Liver (tissue), 9 donors: ENCODE measurements around the gene ATP12A. TPM values are rescaled to one million over a fixed set of nuclear protein-coding genes. Genes with fewer than 3 reads are reported as not detected.

Experiments
- DNase-seq: peaks from one replicate; pipeline ENCODE4 v3.0.0-alpha.2; 2017; ENCODE audit warnings: low spot score
- H3K27ac ChIP-seq, 2 donors: one replicate each; pipeline ENCODE4 v1.7.0; 2013; ENCODE audit warnings: inconsistent platforms in 2 of 2, low read length in 2 of 2, control low read depth in 1 of 2, low read depth in 1 of 2, mild to moderate bottlenecking in 1 of 2
- H3K27me3 ChIP-seq, 4 donors: one replicate each; pipeline versions ENCODE4 v1.6.1 to v1.7.0; 2013; ENCODE audit warnings: low read length in 3 of 4, inconsistent platforms in 1 of 4, mild to moderate bottlenecking in 1 of 4, moderate library complexity in 1 of 4; ENCODE audit not compliant: control insufficient read depth in 4 of 4, insufficient read depth in 4 of 4
- H3K36me3 ChIP-seq, 4 donors: one replicate each; pipeline versions ENCODE4 v1.6.1 to v1.7.0; 2013; ENCODE audit warnings: low read length in 3 of 4, mild to moderate bottlenecking in 3 of 4, low read depth in 1 of 4, moderate library complexity in 1 of 4; ENCODE audit not compliant: control insufficient read depth in 4 of 4, insufficient read depth in 3 of 4
- H3K4me1 ChIP-seq, 4 donors: one replicate each; pipeline versions ENCODE4 v1.6.1 to v1.7.0; 2013; ENCODE audit warnings: low read length in 3 of 4, mild to moderate bottlenecking in 3 of 4, moderate library complexity in 1 of 4; ENCODE audit not compliant: control insufficient read depth in 4 of 4, insufficient read depth in 4 of 4
- H3K4me3 ChIP-seq, 3 donors: one replicate each; pipeline versions ENCODE4 v1.6.1 to v1.7.0; 2013; ENCODE audit warnings: low read length in 3 of 3, control low read depth in 1 of 3, low read depth in 1 of 3, mild to moderate bottlenecking in 1 of 3
- H3K9ac ChIP-seq, 2 donors: one replicate each; pipeline ENCODE4 v1.7.0; 2013; ENCODE audit warnings: low read length in 2 of 2, mild to moderate bottlenecking in 2 of 2, moderate library complexity in 2 of 2, control low read depth in 1 of 2, low read depth in 1 of 2
- H3K9me3 ChIP-seq, 4 donors: one replicate each; pipeline versions ENCODE4 v1.6.1 to v1.7.0; 2013; ENCODE audit warnings: low read length in 3 of 4; ENCODE audit not compliant: control insufficient read depth in 4 of 4
- ATF3 ChIP-seq: IDR thresholded peaks from 2 replicates; pipeline ENCODE4 v1.6.1; 2016; ENCODE audit warnings: antibody characterized with exemption
- EGR1 ChIP-seq, 2 donors: IDR thresholded peaks; 2 replicates each; pipeline ENCODE4 v1.6.1; 2016 to 2018; ENCODE audit warnings: antibody characterized with exemption in 2 of 2, low read depth in 2 of 2
- FOXA1 ChIP-seq: IDR thresholded peaks from 2 replicates; pipeline ENCODE4 v1.6.1; 2016; ENCODE audit warnings: antibody characterized with exemption
- FOXA2 ChIP-seq: IDR thresholded peaks from 2 replicates; pipeline ENCODE4 v1.6.1; 2016; ENCODE audit warnings: antibody characterized with exemption
- GABPA ChIP-seq, 2 donors: IDR thresholded peaks in 1 of 2; conservative IDR thresholded peaks in 1 of 2; 2 replicates each; pipeline ENCODE4 v1.6.1; 2016; ENCODE audit warnings: antibody characterized with exemption in 2 of 2, mild to moderate bottlenecking in 1 of 2, moderate library complexity in 1 of 2
- HNF4A ChIP-seq, 2 donors: conservative IDR thresholded peaks; 2 replicates each; pipeline ENCODE4 v1.6.1; 2016; ENCODE audit warnings: antibody characterized with exemption in 2 of 2, mild to moderate bottlenecking in 2 of 2
- HNF4G ChIP-seq: IDR thresholded peaks from 2 replicates; pipeline ENCODE4 v1.6.1; 2016; ENCODE audit warnings: antibody characterized with exemption
- JUND ChIP-seq, 2 donors: IDR thresholded peaks; 2 replicates each; pipeline ENCODE4 v1.6.1; 2016; ENCODE audit warnings: antibody characterized with exemption in 2 of 2
- NR2F2 ChIP-seq: IDR thresholded peaks from 2 replicates; pipeline ENCODE4 v1.6.1; 2016; ENCODE audit warnings: antibody characterized with exemption
- RAD21 ChIP-seq, 2 donors: IDR thresholded peaks; 2 replicates each; pipeline ENCODE4 v1.6.1; 2016; ENCODE audit warnings: antibody characterized with exemption in 2 of 2, mild to moderate bottlenecking in 2 of 2
- REST ChIP-seq: IDR thresholded peaks from 2 replicates; pipeline ENCODE4 v1.6.1; 2016; ENCODE audit warnings: antibody characterized with exemption, mild to moderate bottlenecking
- RXRA ChIP-seq, 2 donors: IDR thresholded peaks; 2 replicates each; pipeline ENCODE4 v1.6.1; 2017 to 2018; ENCODE audit warnings: antibody characterized with exemption in 2 of 2, mild to moderate bottlenecking in 1 of 2
- TAF1 ChIP-seq: conservative IDR thresholded peaks from 2 replicates; pipeline ENCODE4 v1.6.1; 2016; ENCODE audit warnings: antibody characterized with exemption, mild to moderate bottlenecking
- YY1 ChIP-seq: IDR thresholded peaks from 2 replicates; pipeline ENCODE4 v1.6.1; 2016; ENCODE audit warnings: antibody characterized with exemption, mild to moderate bottlenecking
- WGBS: extraction: QIAGEN DNeasy Blood & Tissue Kit; methylation state at CpG from one replicate; pipeline ENCODE4 v1.1.7; 2013; 5-methylcytosine and 5-hydroxymethylcytosine counted together
- polyA plus RNA-seq, 2 donors: library from polyadenylated mRNA; stranded (reverse) in 1 of 2; unstranded in 1 of 2; fragments of 200-250 nt in 1 of 2; fragments of >200 nt in 1 of 2; fragmentation: Nextera tagmentation in 1 of 2; extraction: Ambion mirVana in 1 of 2; gene quantifications; one replicate each; pipeline versions ENCODE4 v1.2.1 to v1.2.3, GENCODE V29; 2013 to 2015
- total RNA-seq, 2 donors: library from RNA; depleted of rRNA; stranded (reverse); fragments of >200 nt; gene quantifications; one replicate each; pipeline ENCODE4 v1.2.3, GENCODE V29; 2014
- TF ChIP-seq, protein P1 (sequence below): IDR thresholded peaks from 2 replicates; pipeline ENCODE4 v1.6.1; 2016; ENCODE audit warnings: antibody characterized with exemption
- donor health status: healthy.
- donor health status: healthy.
- donor health status: healthy.
- donor health status: healthy.
- donor health status: healthy.

ATP12A gene
- total and polyA plus RNA-seq, 4 donors = under 0.01 TPM; not detected in 3

DNA sequence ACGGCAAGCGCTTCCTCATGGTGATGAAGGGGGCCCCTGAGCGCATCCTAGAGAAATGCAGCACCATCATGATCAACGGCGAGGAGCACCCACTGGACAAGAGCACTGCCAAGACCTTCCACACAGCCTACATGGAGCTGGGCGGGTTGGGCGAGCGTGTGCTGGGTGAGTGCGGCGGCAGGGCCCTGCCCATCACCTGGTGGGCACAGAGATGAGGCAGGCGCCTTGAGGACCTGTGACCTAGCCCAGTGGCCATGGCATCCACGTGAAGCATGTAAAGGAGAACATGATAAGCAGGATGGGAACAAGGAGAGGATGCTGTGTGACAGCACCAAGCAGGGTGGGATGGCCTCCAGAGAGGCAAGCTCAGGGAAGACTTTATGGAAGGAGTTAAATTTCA is 18.5 kb downstream of the ATP12A start:
- TF ChIP-seq YY1 = no peak
- no peak for TF ChIP-seq FOXA2
- no peak for TF ChIP-seq TAF1
- TF ChIP-seq ATF3 = no peak
- no peak for TF ChIP-seq HNF4A (conservative IDR thresholded peaks at IDR 0.05)
- no peak for TF ChIP-seq RXRA (IDR thresholded peaks at IDR 0.05)
- TF ChIP-seq NR2F2 = no peak
- Histone ChIP-seq H3K36me3 (no peaks in the 10 kb centered on the region), H3K9ac (no peak overlapping the region), H3K4me1 (no peaks in the 10 kb centered on the region), H3K9me3 (no peaks in the 10 kb centered on the region), H3K27me3 (peaks cover 0 to 13% (median 0%) of the 10 kb centered on the region in 4 donors), H3K4me3 (no peak overlapping the region), H3K27ac (no peak overlapping the region)
- no peak for DNase-seq
- WGBS = 88% methylated on average over 12 of the region's 12 CpGs

GRCh38 chr13:24699541-24699940 is 19.3 kb downstream of the ATP12A start:
- peaks cover 0 to 13% (median 0%) of the 10 kb centered on the region in 4 donors for H3K27me3 ChIP-seq
- TF ChIP-seq FOXA2 (no peak), TAF1 (no peak), NR2F2 (no peak), JUND (IDR thresholded peaks at IDR 0.05) (no peak), YY1 (no peak), GABPA (IDR thresholded peaks at IDR 0.05 in 1 of 2, conservative IDR thresholded peaks at IDR 0.05 in 1 of 2) (no peak), REST (no peak)
- TF ChIP-seq, protein P1, sequence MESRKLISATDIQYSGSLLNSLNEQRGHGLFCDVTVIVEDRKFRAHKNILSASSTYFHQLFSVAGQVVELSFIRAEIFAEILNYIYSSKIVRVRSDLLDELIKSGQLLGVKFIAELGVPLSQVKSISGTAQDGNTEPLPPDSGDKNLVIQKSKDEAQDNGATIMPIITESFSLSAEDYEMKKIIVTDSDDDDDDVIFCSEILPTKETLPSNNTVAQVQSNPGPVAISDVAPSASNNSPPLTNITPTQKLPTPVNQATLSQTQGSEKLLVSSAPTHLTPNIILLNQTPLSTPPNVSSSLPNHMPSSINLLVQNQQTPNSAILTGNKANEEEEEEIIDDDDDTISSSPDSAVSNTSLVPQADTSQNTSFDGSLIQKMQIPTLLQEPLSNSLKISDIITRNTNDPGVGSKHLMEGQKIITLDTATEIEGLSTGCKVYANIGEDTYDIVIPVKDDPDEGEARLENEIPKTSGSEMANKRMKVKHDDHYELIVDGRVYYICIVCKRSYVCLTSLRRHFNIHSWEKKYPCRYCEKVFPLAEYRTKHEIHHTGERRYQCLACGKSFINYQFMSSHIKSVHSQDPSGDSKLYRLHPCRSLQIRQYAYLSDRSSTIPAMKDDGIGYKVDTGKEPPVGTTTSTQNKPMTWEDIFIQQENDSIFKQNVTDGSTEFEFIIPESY = no peak
- DNase-seq = no peak
- no peaks in the 10 kb centered on the region for H3K9me3 ChIP-seq
- no peaks in the 10 kb centered on the region for H3K4me1 ChIP-seq
- H3K36me3 ChIP-seq = no peaks in the 10 kb centered on the region
- no peak overlapping the region for H3K4me3 ChIP-seq
- WGBS = 79% methylated on average over 5 of the region's 5 CpGs
- H3K27ac ChIP-seq = no peak overlapping the region
- no peak overlapping the region for H3K9ac ChIP-seq

GRCh38 chr13:24700539-24700938 is 20.3 kb downstream of the ATP12A start:
- no peak for DNase-seq

More at GRCh38 chr13:24700539-24700938, 20.3 kb downstream of the ATP12A start:
- TF ChIP-seq GABPA (IDR thresholded peaks at IDR 0.05 in 1 of 2, conservative IDR thresholded peaks at IDR 0.05 in 1 of 2) (no peak), HNF4G (no peak), EGR1 (IDR thresholded peaks at IDR 0.05; ENCODE audit: low read depth in 2 of 2) (no peak), RAD21 (IDR thresholded peaks at IDR 0.05) (no peak), RXRA (IDR thresholded peaks at IDR 0.05) (no peak), FOXA2 (no peak), FOXA1 (no peak)
- TF ChIP-seq, protein P1 = no peak
- H3K4me3 ChIP-seq = no peak overlapping the region
- H3K4me1 ChIP-seq = no peaks in the 10 kb centered on the region
- H3K9me3 ChIP-seq = no peaks in the 10 kb centered on the region
- peaks cover 0 to 13% (median 0%) of the 10 kb centered on the region in 4 donors for H3K27me3 ChIP-seq
- H3K36me3 ChIP-seq = no peaks in the 10 kb centered on the region
- no peak overlapping the region for H3K27ac ChIP-seq
- H3K9ac ChIP-seq = no peak overlapping the region
- WGBS = 78% methylated on average over 8 of the region's 8 CpGs
